GM23338 (cell line): ENCODE data around the gene KIF25. TPM values are rescaled to one million over a fixed set of nuclear protein-coding genes. Genes with fewer than 3 reads are reported as not detected.

Source experiments
- ATAC-seq: fragments of 200-7000 bp; cut with Tn5 transposase; 3 replicates; pipeline ENCODE4 v1.9.1; 2020
- DNase-seq: peaks from one replicate; pipeline ENCODE4 v3.0.0-alpha.2; 2015; ENCODE audit warnings: low spot score
- H2AFZ ChIP-seq: fragments of 200-600 bp; sonication (generic); 2 replicates; pipeline ENCODE4 v1.8.0; 2016; ENCODE audit warnings: antibody characterized with exemption, mild to moderate bottlenecking, moderate library complexity
- H3F3A ChIP-seq: fragments of 200-600 bp; sonication (generic); replicated peaks from 2 replicates; pipeline ENCODE4 v1.8.0; 2017; ENCODE audit warnings: antibody characterized with exemption, mixed run types, low read depth
- H3K27ac ChIP-seq: fragments of 200-600 bp; sonication (generic); 2 replicates; pipeline ENCODE4 v1.6.1; 2016; ENCODE audit warnings: low read depth
- H3K27me3 ChIP-seq: fragments of 200-600 bp; sonication (generic); 2 replicates; pipeline ENCODE4 v1.8.0; 2016; ENCODE audit warnings: mild to moderate bottlenecking, mixed run types, moderate library complexity; ENCODE audit not compliant: insufficient read depth
- H3K36me3 ChIP-seq: fragments of 200-600 bp; sonication (generic); 2 replicates; pipeline ENCODE4 v1.8.0; 2016; ENCODE audit warnings: mild to moderate bottlenecking; ENCODE audit not compliant: insufficient read depth
- H3K4me1 ChIP-seq: fragments of 200-600 bp; sonication (generic); 2 replicates; pipeline ENCODE4 v1.8.0; 2016; ENCODE audit warnings: mild to moderate bottlenecking, moderate library complexity; ENCODE audit not compliant: insufficient read depth
- H3K4me2 ChIP-seq: fragments of 200-600 bp; sonication (generic); 2 replicates; pipeline ENCODE4 v1.7.1; 2017; ENCODE audit warnings: mixed run types
- H3K4me3 ChIP-seq: fragments of 200-600 bp; sonication (generic); 2 replicates; pipeline ENCODE4 v1.6.1; 2016; ENCODE audit warnings: mixed run types
- H3K79me2 ChIP-seq: fragments of 200-600 bp; sonication (generic); replicated peaks from 2 replicates; pipeline ENCODE4 v1.8.0; 2017; ENCODE audit warnings: mild to moderate bottlenecking; ENCODE audit not compliant: insufficient read depth
- H3K9me2 ChIP-seq: fragments of 200-600 bp; sonication (generic); 2 replicates; pipeline ENCODE4 v1.8.0; 2017; ENCODE audit not compliant: insufficient read depth
- H4K20me1 ChIP-seq: fragments of 200-600 bp; sonication (generic); replicated peaks from 2 replicates; pipeline ENCODE4 v1.8.0; 2017; ENCODE audit warnings: mild to moderate bottlenecking; ENCODE audit not compliant: insufficient read depth
- H3K27ac Mint-ChIP-seq: 2 replicates; pipeline ENCODE4 v1.8.0; 2020; ENCODE audit warnings: inconsistent platforms, mild to moderate bottlenecking, moderate library complexity, mixed read lengths
- H3K27me3 Mint-ChIP-seq: 3 replicates; pipeline ENCODE4 v1.8.0; 2022; ENCODE audit warnings: low read depth, mild to moderate bottlenecking, moderate library complexity, mixed read lengths, inconsistent platforms; ENCODE audit not compliant: insufficient read depth, poor library complexity
- H3K36me3 Mint-ChIP-seq: 3 replicates; pipeline ENCODE4 v1.8.0; 2021; ENCODE audit warnings: low read depth, mild to moderate bottlenecking, inconsistent platforms, moderate library complexity, mixed read lengths
- H3K4me1 Mint-ChIP-seq: 3 replicates; pipeline ENCODE4 v1.8.0; 2020; ENCODE audit warnings: mild to moderate bottlenecking, inconsistent platforms, mixed read lengths
- H3K4me3 Mint-ChIP-seq: 3 replicates; pipeline ENCODE4 v1.8.0; 2021; ENCODE audit warnings: moderate library complexity, mild to moderate bottlenecking, inconsistent platforms, mixed read lengths
- H3K9me3 Mint-ChIP-seq: 3 replicates; pipeline ENCODE4 v1.8.0; 2020; ENCODE audit warnings: moderate library complexity, mild to moderate bottlenecking, inconsistent platforms, mixed read lengths
- CTCF ChIP-seq, 2 experiments: fragments of 200-600 bp in 1 of 2; sonication (generic) in 1 of 2; conservative IDR thresholded peaks; 2 replicates each; pipeline versions ENCODE4 v1.5.1 to v1.6.1; 2016 to 2017; ENCODE audit warnings: antibody characterized with exemption in 2 of 2, low read depth in 2 of 2, mild to moderate bottlenecking in 2 of 2, moderate library complexity in 1 of 2
- ETS1 ChIP-seq: IDR thresholded peaks from 2 replicates; pipeline ENCODE4 v1.6.1; 2016; ENCODE audit warnings: antibody characterized with exemption
- EZH2phosphoT487 ChIP-seq: fragments of 200-600 bp; sonication (generic); IDR thresholded peaks from one replicate; pipeline ENCODE4 v1.8.1; 2018; ENCODE audit warnings: antibody characterized with exemption; ENCODE audit not compliant: unreplicated experiment
- JUNB ChIP-seq: IDR thresholded peaks from one replicate; pipeline ENCODE4 v1.6.1; 2016; ENCODE audit warnings: antibody characterized with exemption; ENCODE audit not compliant: unreplicated experiment
- ZNF114 ChIP-seq: fragments of 250-450 bp; sonication (Bioruptor Pico); IDR thresholded peaks from 2 replicates; pipeline ENCODE4 v1.5.0; 2020; ENCODE audit warnings: mild to moderate bottlenecking, moderate library complexity
- ZNF331 ChIP-seq: fragments of 250-450 bp; sonication (Bioruptor Pico); IDR thresholded peaks from 2 replicates; pipeline ENCODE4 v1.5.0; 2020; ENCODE audit warnings: low read depth, mild to moderate bottlenecking, moderate library complexity
- ZNF462 ChIP-seq: fragments of 250-450 bp; sonication (Bioruptor Pico); IDR thresholded peaks from 2 replicates; pipeline ENCODE4 v1.5.0; 2020; ENCODE audit warnings: mild to moderate bottlenecking, moderate library complexity
- polyA plus RNA-seq: library from polyadenylated mRNA; unstranded; fragments of >200 nt; fragmentation: Nextera tagmentation; extraction: Ambion mirVana; gene quantifications from 2 replicates; pipeline ENCODE4 v1.2.1, GENCODE V29; 2016
- total RNA-seq: library from RNA; depleted of rRNA; stranded (reverse); fragments of >200 nt; shearing (Covaris generic); gene quantifications from 2 replicates; pipeline ENCODE4 v1.2.3, GENCODE V29; 2014

Gene KIF25
- total and polyA plus RNA-seq, 2 experiments from 2014 or later = 0.69 to 0.76 TPM

- TF ChIP-seq ETS1 = no peak
- TF ChIP-seq ZNF462 (CRISPR knock-in tag) = no peak
These were observed 34.7 kb downstream of the KIF25 start (continued) for GRCh38 chr6:168032005-168032760.

GRCh38 chr6:168033791-168034190, 36.3 kb downstream of the KIF25 start:
- Mint-ChIP-seq H3K4me3 (no peak overlapping the region), H3K27ac (no peak overlapping the region), H3K9me3 (peaks cover 30% of the 10 kb centered on the region), H3K27me3 (peaks cover 17% of the 10 kb centered on the region), H3K4me1 (peaks cover 33% of the 10 kb centered on the region), H3K36me3 (peaks cover 15% of the 10 kb centered on the region)
- Histone ChIP-seq H3K4me1 (peaks cover 34% of the 10 kb centered on the region), H3K36me3 (peaks cover 3% of the 10 kb centered on the region; the same call in 1 of the 2 replicates), H3K4me3 (no peak overlapping the region), H3F3A (peaks cover 13% of the 10 kb centered on the region; the same call in 1 of the 2 replicates), H2AFZ (no peak overlapping the region), H3K27me3 (no peaks in the 10 kb centered on the region; the same call in 1 of the 2 replicates), H3K27ac (no peak overlapping the region), H3K79me2 (no peaks in the 10 kb centered on the region), H3K9me2 (0 out of 2 replicates have a peak, but pooled peaks cover 4% of the 10 kb centered on the region), H3K4me2 (no peak overlapping the region), H4K20me1 (no peaks in the 10 kb centered on the region)
- DNase-seq (no peak), ATAC-seq (no peak)
- no peak for TF ChIP-seq ZNF331 (CRISPR knock-in tag)
- no peak for TF ChIP-seq CTCF (conservative IDR thresholded peaks at IDR 0.05; ENCODE audit: low read depth in 2 of 2)
- TF ChIP-seq ZNF114 = no peak
- no peak for TF ChIP-seq JUNB
- no peak for TF ChIP-seq EZH2phosphoT487
- no peak for TF ChIP-seq ETS1
